GM18868 (cell line): Measurements from ENCODE around the gene PRR33.
"Not testable (repeated sequence)": the region's sequence is repeated elsewhere in the genome, so short reads cannot be mapped to it uniquely, and the experiment has no call there.

ENCODE experiments used
- ATAC-seq: cut with Tn5 transposase; IDR thresholded peaks from one replicate; pipeline ENCODE4 v1.9.1; 2021; ENCODE audit warnings: mild to moderate bottlenecking, moderate library complexity; ENCODE audit not compliant: unreplicated experiment

The PRR33 gene

DNA sequence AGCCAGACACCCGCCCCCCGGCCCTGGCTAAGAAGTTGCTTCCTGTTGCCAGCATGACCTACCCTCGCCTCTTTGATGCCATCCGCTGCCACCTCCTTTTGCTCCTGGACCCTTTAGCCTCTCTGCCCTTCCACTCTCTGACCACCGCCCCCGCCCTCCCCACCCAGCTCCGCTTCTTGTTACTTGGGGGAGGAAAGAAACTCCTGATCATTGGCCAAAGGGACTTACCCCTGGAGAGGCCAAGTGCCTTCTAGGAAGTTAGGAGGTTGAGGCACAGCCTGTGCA, at the start of gene PRR33:
TSS of gene PRR33 (minus strand) at position 65 of the 285 bp plus-strand sequence. CDS start 1,311 bp downstream, outside the sequence.
- no peak for ATAC-seq

DNA sequence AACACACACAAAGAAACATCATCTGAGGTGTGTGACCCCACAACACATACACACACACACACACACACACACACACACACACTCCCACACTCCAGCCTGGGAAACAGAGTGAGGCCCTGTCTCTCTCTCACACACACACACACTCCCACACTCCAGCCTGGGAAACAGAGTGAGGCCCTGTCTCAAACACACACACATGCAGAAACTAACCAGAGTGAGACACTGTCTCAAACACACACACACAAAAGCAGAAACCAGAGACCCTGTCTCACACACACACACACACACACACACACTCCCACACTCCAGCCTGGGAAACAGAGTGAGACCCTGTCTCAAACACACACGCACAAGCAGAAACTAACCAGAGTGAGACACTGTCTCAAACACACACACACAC, 48.1 kb upstream of the PRR33 start:
- ATAC-seq, result not testable (repeated sequence)

DNA sequence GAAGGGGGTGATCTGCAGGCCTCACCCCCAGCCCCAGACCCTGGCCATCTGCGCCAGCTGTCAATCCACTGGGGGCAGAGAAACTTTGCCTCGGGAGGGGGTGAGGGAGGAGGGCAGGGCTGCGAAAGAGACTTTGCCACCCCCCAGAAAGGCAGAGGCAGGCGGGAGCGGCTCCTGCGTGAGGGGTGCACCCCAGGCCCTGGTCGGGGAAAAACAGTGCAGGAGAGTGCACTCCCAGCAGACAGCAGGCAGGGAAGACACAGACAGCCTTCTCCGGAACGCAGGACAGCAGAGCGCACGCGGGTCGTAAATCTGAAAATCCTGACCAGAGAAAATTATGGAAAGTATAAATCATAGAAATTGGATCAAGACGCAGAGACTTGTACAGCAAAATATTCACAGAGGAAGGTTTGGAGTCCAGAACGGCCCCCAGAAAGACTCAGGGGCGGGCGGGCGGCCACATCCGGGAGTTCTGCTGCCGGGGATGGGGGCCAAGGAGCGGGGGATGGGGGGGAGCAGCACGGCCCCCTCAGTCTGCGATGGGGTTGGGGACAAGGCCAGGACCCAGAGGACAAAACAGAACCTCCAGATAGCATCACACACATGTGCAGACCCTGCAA, 47.4 kb upstream of the PRR33 start:
- no peak for ATAC-seq

DNA sequence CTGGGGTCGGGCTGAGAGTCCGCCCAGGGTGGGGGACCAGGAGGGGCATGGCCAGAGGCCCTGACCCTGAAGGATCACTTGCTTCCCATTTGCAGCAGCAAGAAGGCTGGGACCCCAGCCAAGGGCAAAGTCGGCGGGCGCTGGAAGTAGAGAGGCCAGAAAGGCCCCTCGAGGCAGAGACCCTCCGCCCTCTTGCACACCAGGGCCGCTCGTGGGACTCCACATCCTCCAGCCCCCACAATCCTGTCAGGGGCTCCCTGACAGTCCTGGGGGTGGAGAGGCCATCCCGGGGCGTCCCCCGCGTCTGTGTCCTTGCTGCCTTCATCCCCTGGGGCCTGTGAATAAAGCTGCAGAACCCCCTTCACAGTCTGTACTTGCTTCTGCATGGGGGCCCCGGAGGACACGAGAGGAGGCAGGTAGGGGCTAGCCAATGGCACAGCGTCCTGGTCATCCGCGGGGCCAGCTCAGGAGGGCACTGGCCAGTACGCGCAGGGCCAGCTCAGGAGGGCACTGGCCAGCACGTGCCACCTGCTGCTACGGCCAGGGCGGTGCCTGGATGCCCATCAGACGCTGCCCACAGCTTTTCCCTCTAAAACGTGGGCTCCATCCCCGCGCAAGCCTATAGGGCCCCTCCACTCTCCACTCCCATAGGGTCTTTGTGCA, 46.8 kb upstream of the PRR33 start:
- no peak for ATAC-seq

DNA sequence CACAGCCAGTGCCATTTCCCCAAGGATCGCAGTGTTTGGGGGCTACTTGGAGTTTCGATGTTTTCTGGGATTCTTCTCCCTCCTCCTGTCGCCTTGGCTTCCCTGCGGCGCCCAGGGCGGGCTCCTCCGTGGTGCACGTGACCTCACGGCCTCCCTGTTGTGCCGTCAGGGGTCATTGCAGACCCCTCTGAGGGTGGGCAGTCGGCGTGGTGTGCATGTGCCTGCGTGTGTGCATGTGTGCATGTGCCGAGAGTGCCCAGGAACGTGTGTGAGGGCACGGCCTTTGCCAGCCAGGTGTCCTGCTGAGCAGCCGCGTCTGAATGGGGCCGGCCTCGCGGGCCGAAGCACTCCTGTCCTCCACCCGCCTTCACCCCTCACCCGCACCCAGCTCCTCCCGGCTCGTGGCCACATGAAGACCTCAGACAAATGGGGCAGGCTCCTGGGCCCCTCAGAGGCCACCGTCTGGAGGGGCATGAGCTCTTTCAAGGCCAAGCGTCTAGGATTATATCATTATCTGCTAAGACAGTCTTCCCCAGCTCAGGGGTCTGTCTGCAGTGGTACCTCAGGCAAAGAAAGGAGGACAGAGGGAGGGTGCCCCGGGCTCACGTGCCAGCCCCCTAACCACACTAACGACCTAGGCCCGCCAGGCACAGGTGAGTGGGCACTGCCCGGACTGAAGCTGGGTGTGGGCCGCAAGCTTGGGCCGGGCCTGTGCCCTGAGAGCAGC, 46.1 kb upstream of the PRR33 start:
- no peak for ATAC-seq

DNA sequence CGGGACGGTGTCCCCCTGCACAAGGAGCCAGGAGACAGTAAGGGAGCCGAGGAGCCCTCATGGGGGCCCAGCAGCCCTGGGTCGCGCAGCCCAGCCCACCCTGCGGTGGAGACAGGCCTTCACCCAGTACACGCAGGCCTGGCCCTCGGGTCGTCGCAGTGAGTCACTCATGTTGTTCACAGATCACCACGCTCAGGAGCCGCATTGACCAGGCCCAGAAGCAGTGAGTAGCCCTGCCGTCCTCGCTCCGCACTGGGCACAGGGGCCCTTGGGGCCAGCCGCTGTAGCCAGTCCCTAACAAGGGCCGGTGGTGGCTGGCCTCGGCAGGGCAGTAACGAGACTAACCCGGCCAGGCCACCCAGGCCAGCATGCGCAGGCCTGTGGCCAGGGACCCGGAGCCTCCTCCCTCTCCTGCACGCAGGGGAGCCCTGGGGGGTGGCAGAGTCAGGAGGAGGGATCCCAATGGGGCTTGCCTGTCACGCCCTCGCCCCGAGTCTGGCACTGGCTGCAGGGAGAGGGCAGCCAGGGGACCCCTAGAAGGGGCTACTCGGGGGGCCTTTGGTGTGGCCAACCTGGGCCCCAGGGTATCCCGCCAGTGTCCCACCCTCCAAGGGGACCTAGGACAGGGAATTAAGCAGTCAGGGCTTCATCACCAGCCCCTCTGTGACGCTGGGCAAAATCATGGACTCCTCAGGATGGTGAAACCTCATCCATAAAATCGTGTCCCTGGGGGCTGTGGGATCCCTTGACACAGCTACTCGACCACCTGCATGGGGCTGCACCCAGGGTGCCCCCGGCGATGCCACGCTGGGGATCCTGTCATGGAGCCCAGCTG, 45.3 kb upstream of the PRR33 start:
- ATAC-seq, result no peak

DNA sequence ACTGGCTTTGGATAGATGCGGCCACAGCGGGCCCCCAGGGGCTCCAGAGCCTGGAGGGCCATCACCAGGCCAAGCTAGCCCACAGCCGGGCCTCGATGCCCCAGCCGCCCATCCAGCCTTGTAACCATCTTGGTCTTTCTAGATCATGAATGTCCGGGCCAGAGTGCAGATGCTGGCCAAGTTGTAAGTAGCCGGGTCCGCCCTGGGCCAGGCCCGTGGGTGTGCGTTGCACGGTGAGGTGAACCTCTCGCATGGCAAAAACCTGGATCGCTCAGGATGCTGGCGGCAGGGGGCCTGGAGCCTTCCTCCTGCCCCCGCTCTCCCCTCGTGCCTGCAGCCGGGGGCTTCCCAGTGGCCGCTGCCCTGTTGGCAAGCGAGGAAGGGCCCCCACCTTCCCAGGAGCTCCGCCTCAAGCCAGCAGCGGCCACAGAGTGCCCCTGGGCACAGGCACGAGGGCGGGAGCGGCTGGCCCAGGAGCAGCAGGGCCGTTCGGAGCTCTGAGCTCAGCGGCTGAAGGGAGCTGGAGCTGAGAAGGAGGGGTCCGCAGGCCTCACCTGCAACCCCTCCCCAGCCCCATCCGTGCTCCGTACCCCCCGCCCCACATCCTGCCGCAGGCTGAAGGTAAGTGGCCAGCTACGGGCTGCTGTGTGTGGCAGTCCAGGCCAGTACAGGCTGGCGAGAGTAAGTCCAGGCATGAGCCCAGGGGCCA, 44.5 kb upstream of the PRR33 start:
- ATAC-seq, result no peak

DNA sequence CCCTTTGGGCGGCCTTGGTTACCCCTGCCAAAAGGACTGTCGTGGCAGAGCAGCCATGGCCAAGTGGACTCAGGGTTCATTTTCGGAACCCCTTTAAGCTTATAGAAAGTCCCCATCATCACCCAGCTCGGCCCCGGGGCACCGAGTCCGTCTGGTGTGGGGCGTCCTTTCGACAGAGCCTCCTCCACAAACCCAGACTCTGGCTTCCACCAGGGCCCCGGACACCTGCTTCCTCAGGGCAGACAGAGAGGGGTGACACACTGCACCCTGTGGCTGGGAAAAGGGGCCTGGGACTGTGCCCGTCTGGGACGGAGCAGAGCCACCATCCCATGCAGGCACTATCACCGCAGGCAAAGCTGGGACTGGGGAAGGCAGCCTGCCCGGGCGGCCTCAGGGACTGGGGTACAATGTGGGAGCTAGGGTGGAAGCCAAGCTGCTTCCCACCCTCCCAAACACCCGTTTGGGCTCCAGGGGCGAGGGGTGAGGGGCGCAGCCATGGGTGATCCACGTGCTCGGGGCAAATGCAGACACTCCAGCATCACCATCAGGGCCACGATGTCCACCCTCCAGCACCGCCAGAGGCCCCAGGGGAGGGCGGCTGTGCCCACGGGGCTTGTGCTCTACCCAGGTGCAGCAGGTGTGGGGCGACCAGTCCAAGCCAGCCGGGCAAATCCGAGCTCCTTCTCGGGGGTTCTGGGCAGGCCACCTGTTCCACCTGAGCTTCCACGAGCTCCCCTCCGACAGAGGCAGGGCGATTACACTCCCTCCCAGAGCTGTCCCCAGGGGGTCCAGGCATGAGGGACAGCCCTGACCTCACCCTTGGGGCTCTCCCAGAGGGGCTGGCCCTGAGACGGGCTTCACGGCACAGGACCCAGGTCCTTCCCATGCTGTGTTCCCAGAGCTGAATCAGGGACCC, 43.7 kb upstream of the PRR33 start:
- no peak for ATAC-seq

DNA sequence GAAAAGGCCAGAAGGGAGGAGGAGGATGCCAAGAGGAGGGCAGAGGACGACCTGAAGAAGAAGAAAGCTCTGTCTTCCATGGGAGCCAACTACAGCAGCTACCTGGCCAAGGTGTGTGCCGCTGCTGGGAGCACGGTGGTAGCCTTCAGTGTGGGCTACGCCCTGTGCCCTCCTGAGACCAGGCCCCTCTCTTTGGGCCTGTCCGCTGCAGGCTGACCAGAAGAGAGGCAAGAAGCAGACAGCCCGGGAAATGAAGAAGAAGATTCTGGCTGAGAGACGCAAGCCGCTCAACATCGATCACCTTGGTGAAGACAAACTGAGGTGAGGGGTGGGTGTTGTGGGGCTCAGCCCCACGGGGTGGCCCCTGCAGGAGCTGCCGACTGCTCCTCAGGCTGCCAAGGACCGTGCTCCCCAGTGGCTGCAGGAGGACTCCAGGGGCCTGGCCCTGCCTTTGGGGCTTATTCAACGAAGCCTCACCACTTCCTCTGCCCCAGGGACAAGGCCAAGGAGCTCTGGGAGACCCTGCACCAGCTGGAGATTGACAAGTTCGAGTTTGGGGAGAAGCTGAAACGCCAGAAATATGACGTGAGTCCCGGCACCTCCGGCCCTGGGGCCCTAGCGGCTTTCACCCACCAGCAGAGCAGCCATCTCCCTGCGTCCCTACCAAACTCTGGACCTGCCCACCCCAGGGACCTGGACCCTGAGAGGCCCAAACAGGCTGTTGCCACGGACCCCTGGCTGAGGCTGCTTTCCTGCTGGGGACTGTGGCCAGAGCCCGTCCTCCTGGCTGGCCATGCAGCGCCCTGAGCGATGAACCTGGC, 42.9 kb upstream of the PRR33 start:
- no peak for ATAC-seq

DNA sequence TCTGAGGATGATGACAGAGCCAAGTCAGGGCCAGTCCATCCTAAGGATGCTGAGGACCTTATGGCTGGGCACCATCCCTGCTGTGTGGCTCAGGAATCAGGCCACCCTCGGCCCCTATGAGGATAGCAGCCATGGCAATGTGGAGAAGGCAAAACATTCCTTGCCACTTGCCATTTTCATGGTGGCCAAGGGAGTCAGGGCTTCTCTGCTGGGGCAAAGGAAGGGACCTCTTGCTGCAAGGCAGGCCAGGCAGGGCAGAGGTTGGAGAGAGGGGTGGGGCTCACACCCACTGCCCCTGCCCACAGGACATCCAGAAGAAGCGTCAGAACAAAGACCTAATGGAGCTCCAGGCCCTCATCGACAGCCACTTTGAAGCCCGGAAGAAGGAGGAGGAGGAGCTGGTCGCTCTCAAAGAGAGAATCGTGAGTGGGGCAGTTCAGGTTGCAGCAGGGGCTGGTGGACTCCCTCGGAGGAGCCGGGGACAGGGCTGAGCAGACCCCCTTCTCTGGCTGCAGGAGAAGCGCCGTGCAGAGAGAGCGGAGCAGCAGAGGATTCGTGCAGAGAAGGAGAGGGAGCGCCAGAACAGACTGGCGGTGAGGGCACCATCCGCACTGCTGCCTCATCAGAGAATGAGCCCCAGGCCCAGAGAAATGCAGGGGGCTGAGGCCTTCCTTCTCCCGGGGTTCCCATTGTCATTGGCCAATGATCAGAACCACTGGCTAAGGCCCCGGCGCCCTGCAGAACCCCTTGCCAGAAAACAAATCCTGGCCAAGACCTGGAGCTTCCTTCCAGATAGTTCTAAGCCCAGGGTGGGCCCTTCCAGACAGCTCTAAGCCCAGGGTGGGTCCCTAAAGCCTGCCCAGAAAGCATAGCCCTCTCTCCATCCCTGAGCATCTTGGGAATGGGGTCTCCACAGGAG, 42.0 kb upstream of the PRR33 start:
- ATAC-seq, result no peak

DNA sequence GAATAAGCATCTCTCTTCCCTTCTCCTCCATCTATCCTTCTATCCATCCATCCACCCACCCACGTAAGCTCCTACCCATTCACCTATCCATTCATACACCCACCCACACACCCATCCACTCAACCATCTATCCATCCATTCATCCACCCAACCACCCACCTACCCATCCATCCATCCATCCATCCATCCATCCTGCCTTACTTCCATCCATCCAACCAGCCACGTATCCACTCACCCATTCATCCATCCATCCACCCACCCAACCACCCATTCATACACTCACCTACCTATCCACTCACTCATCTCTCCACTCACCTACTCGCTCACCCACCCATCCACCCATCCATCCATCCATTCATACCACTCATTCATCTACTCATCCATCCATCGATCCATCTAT, 41.0 kb upstream of the PRR33 start:
- no peak for ATAC-seq

DNA sequence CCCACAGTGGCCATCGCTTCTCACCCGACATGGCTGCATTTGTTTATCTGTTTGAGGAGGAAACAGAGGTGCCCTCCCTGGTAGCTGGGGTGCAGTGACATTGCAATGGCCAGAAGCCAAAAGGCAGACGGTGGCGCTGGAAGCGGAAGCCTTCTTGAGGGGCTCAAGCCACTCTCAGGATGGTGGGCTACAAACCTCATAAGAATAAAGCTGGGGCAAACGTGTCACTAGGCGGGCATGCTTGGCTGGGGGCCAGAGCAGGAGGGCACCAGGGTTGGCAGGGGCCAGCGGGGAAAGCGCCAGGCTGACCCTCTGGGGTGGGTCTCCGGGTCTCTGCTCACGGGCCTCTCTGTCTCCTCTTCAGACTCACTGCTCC, 40.4 kb upstream of the PRR33 start:
- ATAC-seq, result no peak

DNA sequence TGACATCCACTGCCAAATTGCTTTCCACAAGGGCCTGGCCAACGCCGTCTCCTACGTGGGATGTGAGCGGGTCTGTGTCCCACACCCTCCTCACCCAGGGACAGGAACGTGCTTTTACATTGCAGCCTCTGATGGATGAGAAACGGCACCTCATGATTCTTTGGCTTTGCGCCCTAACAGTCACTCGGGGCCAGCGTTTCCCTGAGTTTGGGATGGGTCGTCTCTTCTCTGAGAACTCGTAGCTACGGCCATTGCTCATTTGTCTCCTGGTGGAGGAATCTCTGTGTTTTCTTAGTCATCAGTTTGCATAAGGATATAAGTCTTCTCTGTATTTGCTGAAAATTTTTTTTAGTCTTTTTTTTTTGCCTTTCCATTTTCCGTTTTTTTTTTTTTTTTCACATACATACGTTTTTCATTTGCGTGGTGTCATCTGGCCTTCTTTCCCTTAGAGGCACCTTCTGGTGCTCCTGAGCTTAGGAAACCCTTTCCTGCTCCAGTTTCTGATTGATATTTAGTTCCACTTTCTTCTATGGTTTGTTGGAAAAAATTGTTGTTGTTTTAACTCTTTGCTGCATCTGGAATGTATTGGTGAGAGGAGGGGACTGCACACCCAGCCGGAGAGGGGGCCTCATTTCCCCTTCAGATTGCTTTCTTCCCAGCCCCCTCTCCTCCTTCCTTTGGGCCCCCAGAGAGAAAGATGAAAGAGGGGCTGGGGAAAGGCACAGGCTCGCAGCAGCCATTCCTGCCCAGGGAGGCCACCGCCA, 39.8 kb upstream of the PRR33 start:
- no peak for ATAC-seq

DNA sequence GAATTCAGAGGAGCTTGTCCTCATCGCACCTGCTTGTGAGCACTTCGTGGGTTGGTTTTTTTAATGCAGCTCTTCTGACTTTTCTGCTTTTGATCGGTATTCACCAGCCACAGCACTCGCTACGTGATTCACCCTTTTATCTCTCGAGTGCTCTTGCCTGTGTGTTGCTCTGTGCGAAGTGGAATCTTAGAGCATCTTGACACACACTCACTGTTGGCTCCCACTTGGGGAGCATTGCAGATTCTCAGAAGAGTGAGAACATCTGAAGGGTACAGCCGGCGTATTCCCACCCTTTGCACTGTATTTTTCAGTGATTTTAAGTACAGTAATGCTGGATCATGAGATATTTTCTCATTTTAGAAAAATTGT, 38.8 kb upstream of the PRR33 start:
- ATAC-seq, result no peak

DNA sequence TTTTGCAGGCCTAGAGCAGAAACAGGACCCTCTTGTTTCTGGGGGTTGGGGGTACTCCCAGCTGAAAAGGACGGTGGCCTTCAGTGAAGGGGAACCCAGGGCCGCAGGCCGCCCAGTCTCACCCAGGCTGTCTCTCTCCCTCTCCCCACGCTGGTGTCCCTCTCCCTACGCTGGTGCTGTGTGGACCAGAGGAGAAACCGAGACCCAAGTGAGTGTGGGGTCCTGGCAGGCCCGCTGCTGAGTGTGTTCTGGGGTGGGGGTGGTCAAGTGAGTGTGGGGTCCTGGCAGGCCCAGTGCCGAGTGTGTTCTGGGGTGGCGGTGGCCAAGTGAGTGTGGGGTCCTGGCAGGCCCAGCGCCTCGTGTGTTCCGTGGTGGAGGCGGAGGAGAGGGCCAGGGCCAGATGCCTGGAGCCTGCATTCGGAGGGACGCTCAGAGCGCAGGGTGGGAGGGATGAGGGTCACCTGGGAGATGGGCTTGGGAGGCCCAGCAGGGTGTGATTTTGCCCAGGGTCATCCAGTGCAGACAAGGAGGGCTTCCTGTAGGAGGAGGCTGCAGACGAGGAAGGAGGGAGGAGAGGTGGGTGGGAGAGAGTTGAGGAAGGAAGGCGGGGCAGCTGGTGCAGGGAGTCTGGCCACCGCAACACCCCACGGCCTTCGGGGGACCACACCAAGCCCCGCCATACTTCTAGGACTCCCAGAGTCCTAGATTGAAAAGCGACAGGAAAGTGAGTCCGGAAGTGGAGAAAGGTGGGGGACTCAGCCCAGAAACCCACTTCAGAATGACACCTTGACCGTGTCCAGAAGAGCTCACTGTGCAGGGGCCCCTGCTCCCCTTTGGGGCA, 38.1 kb upstream of the PRR33 start:
- ATAC-seq, result no peak

DNA sequence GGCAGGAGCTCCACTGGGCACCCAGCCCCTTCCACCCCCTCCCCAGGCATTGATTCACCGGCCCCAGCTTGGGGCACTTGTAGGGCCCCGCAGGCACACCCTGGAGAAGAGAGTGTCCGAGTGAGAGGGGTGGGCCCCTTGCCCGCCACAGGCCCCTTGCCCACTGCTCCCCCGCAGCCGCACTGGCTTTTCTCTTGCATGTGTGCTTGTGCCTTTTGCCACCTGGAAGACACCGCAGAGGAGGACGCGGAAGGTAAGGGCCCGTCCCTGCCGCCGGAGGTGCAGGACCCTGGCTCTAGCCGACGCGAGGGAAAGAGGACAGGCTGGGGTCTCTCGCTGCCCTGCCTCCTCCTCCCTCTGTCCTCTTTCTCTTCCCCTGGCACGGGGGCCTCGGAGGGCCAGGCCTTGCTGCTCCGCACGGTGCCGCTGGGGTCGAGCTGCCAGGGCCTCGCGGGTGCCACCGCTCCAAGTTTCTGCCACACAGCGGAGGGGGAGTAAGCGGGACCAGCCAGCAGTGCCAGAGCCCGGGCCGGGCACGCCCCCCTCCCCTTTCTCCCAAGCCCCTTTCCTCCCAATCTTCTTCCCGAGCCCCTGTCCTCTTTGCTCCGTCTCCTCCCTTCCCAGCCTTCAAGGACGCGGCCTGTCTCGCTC, 37.3 kb upstream of the PRR33 start:
- no peak for ATAC-seq
